Right lobe of liver (tissue), 4 donors: ENCODE data around the gene RSBN1.

ENCODE experiments used
- CTCF ChIP-seq, 4 donors: fragments of 200-600 bp in 3 of 4; fragments of 450-650 bp in 1 of 4; IDR thresholded peaks; one replicate each; pipeline versions ENCODE4 v1.5.1 to v1.8.0; 2016 to 2022; ENCODE audit warnings: antibody characterized with exemption in 4 of 4, mild to moderate bottlenecking in 2 of 4
- POLR2A ChIP-seq: fragments of 450-650 bp; IDR thresholded peaks from one replicate; pipeline ENCODE4 v1.6.1; 2017; ENCODE audit warnings: antibody characterized with exemption, mild to moderate bottlenecking
- donor health status: DM: no; HTN: no; CAD: no.
- donor health status: DM: no; HTN: no; CAD: no.
- donor health status: DM: no; HTN: yes; CAD: no.

- TF ChIP-seq CTCF (IDR thresholded peaks at IDR 0.05) (no peak), POLR2A (no peak)
These were observed 19.3 kb downstream of the RSBN1 start for GRCh38 chr1:113792986-113793385.
